Calu3 (cell line): ENCODE data around the gene TSPAN18. TPM values are rescaled to one million over a fixed set of nuclear protein-coding genes. Genes with fewer than 3 reads are reported as not detected.
A peak's percentile ranks its signal among the peaks of the same experiment; 100 is the strongest.

Experiments
- BruUV-seq: library from RNA; stranded (reverse); fragments of 400-500 nt; replicated peaks from 2 replicates; lab custom pipeline; 2021; lab: Mats Ljungman, UMichigan
- CTCF ChIA-PET: fragments of 300-600 bp; sonication (Branson Sonifier 250); formaldehyde crosslinking; loops from one replicate; lab custom pipeline; 2022; ENCODE audit warnings: antibody characterized with exemption; lab: Charles Lee
- DNase-seq: peaks from one replicate; pipeline ENCODE4 v3.0.0; 2022
- H3K27ac Mint-ChIP-seq: one replicate; pipeline ENCODE4 v1.8.0; 2022; ENCODE audit warnings: mixed read lengths; ENCODE audit not compliant: unreplicated experiment
- H3K27me3 Mint-ChIP-seq: one replicate; pipeline ENCODE4 v1.8.0; 2022; ENCODE audit warnings: mixed read lengths; ENCODE audit not compliant: unreplicated experiment
- H3K36me3 Mint-ChIP-seq: one replicate; pipeline ENCODE4 v1.8.0; 2022; ENCODE audit warnings: mild to moderate bottlenecking, moderate library complexity, mixed read lengths; ENCODE audit not compliant: insufficient read depth, unreplicated experiment
- H3K4me1 Mint-ChIP-seq: one replicate; pipeline ENCODE4 v1.8.0; 2022; ENCODE audit warnings: mild to moderate bottlenecking, low read depth, mixed read lengths; ENCODE audit not compliant: unreplicated experiment
- H3K4me3 Mint-ChIP-seq: one replicate; pipeline ENCODE4 v1.8.0; 2022; ENCODE audit warnings: mild to moderate bottlenecking, low read depth, moderate library complexity, mixed read lengths; ENCODE audit not compliant: unreplicated experiment
- H3K9me3 Mint-ChIP-seq: one replicate; pipeline ENCODE4 v1.8.0; 2022; ENCODE audit warnings: low read depth, mixed read lengths; ENCODE audit not compliant: unreplicated experiment
- CTCF ChIP-seq: fragments of 200-600 bp; IDR thresholded peaks from one replicate; pipeline ENCODE4 v1.8.0; 2022; ENCODE audit warnings: antibody characterized with exemption; ENCODE audit not compliant: unreplicated experiment
- intact Hi-C: fragments of 100-400 bp; cut with micrococcal nuclease; formaldehyde crosslinking; loops from one replicate; pipeline ENCODE4 v1.10.0; 2022; ENCODE audit not compliant: unreplicated experiment
- total RNA-seq: library from RNA; stranded (reverse); gene quantifications from 2 replicates; pipeline ENCODE4 v1.2.3, GENCODE V29; 2022

Gene TSPAN18
- total RNA-seq, 1 experiment from 2014 or later = not detected

GRCh38 chr11:44974402-44975000 lies 247.7 kb downstream of the TSPAN18 start:
- Mint-ChIP-seq H3K27me3 (peaks cover 15% of the 10 kb centered on the region), H3K36me3 (peaks cover 8% of the 10 kb centered on the region), H3K4me3 (no peak overlapping the region), H3K27ac (no peak overlapping the region), H3K9me3 (no peaks in the 10 kb centered on the region), H3K4me1 (no peaks in the 10 kb centered on the region)
- DNase-seq = no peak
- no TSS peak for BruUV-seq
- CTCF ChIA-PET = no interaction called here
- TF ChIP-seq CTCF = no peak
- intact Hi-C loops = no loop called here

GRCh38 chr11:44976576-44976975 lies 249.8 kb downstream of the TSPAN18 start:
- Mint-ChIP-seq H3K4me1 (no peaks in the 10 kb centered on the region), H3K9me3 (no peaks in the 10 kb centered on the region), H3K4me3 (no peak overlapping the region), H3K36me3 (peaks cover 16% of the 10 kb centered on the region), H3K27ac (no peak overlapping the region), H3K27me3 (peaks cover 15% of the 10 kb centered on the region)
- intact Hi-C loops = no loop called here
- DNase-seq = no peak
- no TSS peak for BruUV-seq
- no peak for TF ChIP-seq CTCF
- CTCF ChIA-PET = interaction anchor here (0.7 to 1.1 kb wide), 2 partner anchors 22 to 178 kb away, joined by 4 read pairs; no protein-coding TSS in a partner anchor

GRCh38 chr11:44977493-44977984 lies 250.8 kb downstream of the TSPAN18 start:
- peaks cover 8% of the 10 kb centered on the region for H3K27me3 Mint-ChIP-seq
- CTCF ChIA-PET = interaction anchor here (0.7 to 1.1 kb wide), 2 partner anchors 23 to 41 kb away, joined by 3 to 4 read pairs; no protein-coding TSS in a partner anchor
- intact Hi-C loops = no loop called here
- no peak overlapping the region for H3K4me3 Mint-ChIP-seq
- BruUV-seq = no TSS peak
- no peak overlapping the region for H3K27ac Mint-ChIP-seq
- TF ChIP-seq CTCF = no peak
- H3K36me3 Mint-ChIP-seq = peaks cover 16% of the 10 kb centered on the region
- no peaks in the 10 kb centered on the region for H3K4me1 Mint-ChIP-seq
- peak; percentile 42 for DNase-seq
- no peaks in the 10 kb centered on the region for H3K9me3 Mint-ChIP-seq

GRCh38 chr11:44978274-44978960 lies 251.7 kb downstream of the TSPAN18 start:
- Mint-ChIP-seq H3K9me3 (no peaks in the 10 kb centered on the region), H3K4me1 (no peaks in the 10 kb centered on the region), H3K36me3 (peaks cover 16% of the 10 kb centered on the region), H3K27me3 (no peaks in the 10 kb centered on the region), H3K4me3 (no peak overlapping the region), H3K27ac (no peak overlapping the region)
- DNase-seq = no peak
- BruUV-seq = TSS peak; percentile 82
- CTCF ChIA-PET = interaction anchor here (0.6 to 1.7 kb wide), 9 partner anchors 16 to 985 kb away, joined by 3 to 14 read pairs (median 4); no protein-coding TSS in a partner anchor
- no peak for TF ChIP-seq CTCF
- intact Hi-C loops = no loop called here
